Stimulated activated naive CD8-positive, alpha-beta T cell treated with anti-CD3 and anti-CD28 coated beads, Interleukin-15, Interleukin-2, amounts not matched to agents 100 ng/mL and 50 ng/mL, for 24 hours (primary cell): ENCODE results near the gene SEC16B.

Experiments used
- H3K27ac Mint-ChIP-seq: one replicate; pipeline ENCODE4 v1.8.0; 2021; ENCODE audit warnings: mild to moderate bottlenecking, mixed read lengths
- H3K27me3 Mint-ChIP-seq: one replicate; pipeline ENCODE4 v1.8.0; 2021; ENCODE audit warnings: mixed read lengths
- H3K36me3 Mint-ChIP-seq: one replicate; pipeline ENCODE4 v1.8.0; 2021; ENCODE audit warnings: low read depth, mixed read lengths
- H3K4me1 Mint-ChIP-seq: one replicate; pipeline ENCODE4 v1.8.0; 2021; ENCODE audit warnings: low read depth, mixed read lengths
- H3K4me3 Mint-ChIP-seq: one replicate; pipeline ENCODE4 v1.8.0; 2021; ENCODE audit warnings: mild to moderate bottlenecking, mixed read lengths
- H3K9me3 Mint-ChIP-seq: one replicate; pipeline ENCODE4 v1.8.0; 2021; ENCODE audit warnings: mixed read lengths

Gene SEC16B

GRCh38 chr1:177984761-177985160 is 14.9 kb upstream of the SEC16B start:
- Mint-ChIP-seq H3K36me3 (no peaks in the 10 kb centered on the region), H3K4me1 (no peaks in the 10 kb centered on the region), H3K27me3 (no peaks in the 10 kb centered on the region), H3K4me3 (no peak overlapping the region), H3K9me3 (peaks cover 9% of the 10 kb centered on the region), H3K27ac (no peak overlapping the region)

- H3K27ac Mint-ChIP-seq: no peak overlapping the region
- H3K4me3 Mint-ChIP-seq: no peak overlapping the region
- peaks cover 4% of the 10 kb centered on the region for H3K9me3 Mint-ChIP-seq
Measured at GRCh38 chr1:177984136-177984525, 14.3 kb upstream of the SEC16B start.

GRCh38 chr1:177983482-177984135 is 13.8 kb upstream of the SEC16B start:
- no peaks in the 10 kb centered on the region for H3K9me3 Mint-ChIP-seq
- H3K36me3 Mint-ChIP-seq: no peaks in the 10 kb centered on the region
- no peaks in the 10 kb centered on the region for H3K4me1 Mint-ChIP-seq
- no peak overlapping the region for H3K27ac Mint-ChIP-seq
- H3K4me3 Mint-ChIP-seq: no peak overlapping the region
- H3K27me3 Mint-ChIP-seq: no peaks in the 10 kb centered on the region

More at GRCh38 chr1:177984136-177984525, 14.3 kb upstream of the SEC16B start:
- no peaks in the 10 kb centered on the region for H3K27me3 Mint-ChIP-seq
- H3K4me1 Mint-ChIP-seq: no peaks in the 10 kb centered on the region
- no peaks in the 10 kb centered on the region for H3K36me3 Mint-ChIP-seq

GRCh38 chr1:177983077-177983476 is 13.2 kb upstream of the SEC16B start:
- Mint-ChIP-seq H3K4me1 (no peaks in the 10 kb centered on the region), H3K9me3 (no peaks in the 10 kb centered on the region), H3K36me3 (no peaks in the 10 kb centered on the region), H3K27me3 (no peaks in the 10 kb centered on the region), H3K4me3 (no peak overlapping the region), H3K27ac (no peak overlapping the region)

GRCh38 chr1:177981200-177981599 is 11.3 kb upstream of the SEC16B start:
- no peak overlapping the region for H3K4me3 Mint-ChIP-seq
- no peaks in the 10 kb centered on the region for H3K4me1 Mint-ChIP-seq
- no peaks in the 10 kb centered on the region for H3K9me3 Mint-ChIP-seq
- H3K27me3 Mint-ChIP-seq: no peaks in the 10 kb centered on the region
- H3K27ac Mint-ChIP-seq: no peak overlapping the region
- H3K36me3 Mint-ChIP-seq: no peaks in the 10 kb centered on the region

GRCh38 chr1:177979272-177979671 is 9.4 kb upstream of the SEC16B start:
- Mint-ChIP-seq H3K36me3 (no peaks in the 10 kb centered on the region), H3K9me3 (no peaks in the 10 kb centered on the region), H3K27me3 (no peaks in the 10 kb centered on the region), H3K4me3 (no peak overlapping the region), H3K4me1 (no peaks in the 10 kb centered on the region), H3K27ac (no peak overlapping the region)

GRCh38 chr1:177978530-177978929 is 8.7 kb upstream of the SEC16B start:
- Mint-ChIP-seq H3K36me3 (no peaks in the 10 kb centered on the region), H3K9me3 (no peaks in the 10 kb centered on the region), H3K27ac (no peak overlapping the region)

GRCh38 chr1:177977141-177977540 is 7.3 kb upstream of the SEC16B start:
- Mint-ChIP-seq H3K4me1 (no peaks in the 10 kb centered on the region), H3K36me3 (no peaks in the 10 kb centered on the region), H3K4me3 (no peak overlapping the region), H3K27me3 (no peaks in the 10 kb centered on the region), H3K27ac (no peak overlapping the region), H3K9me3 (no peaks in the 10 kb centered on the region)

More at GRCh38 chr1:177978530-177978929, 8.7 kb upstream of the SEC16B start:
- no peaks in the 10 kb centered on the region for H3K4me1 Mint-ChIP-seq
- H3K4me3 Mint-ChIP-seq: no peak overlapping the region
- no peaks in the 10 kb centered on the region for H3K27me3 Mint-ChIP-seq

GRCh38 chr1:177976596-177976995 is 6.7 kb upstream of the SEC16B start:
- Mint-ChIP-seq H3K9me3 (no peaks in the 10 kb centered on the region), H3K27ac (no peak overlapping the region), H3K4me3 (no peak overlapping the region), H3K36me3 (no peaks in the 10 kb centered on the region), H3K27me3 (no peaks in the 10 kb centered on the region), H3K4me1 (no peaks in the 10 kb centered on the region)

- no peak overlapping the region for H3K27ac Mint-ChIP-seq
- no peaks in the 10 kb centered on the region for H3K36me3 Mint-ChIP-seq
- H3K4me1 Mint-ChIP-seq: no peaks in the 10 kb centered on the region
- no peaks in the 10 kb centered on the region for H3K9me3 Mint-ChIP-seq
- H3K4me3 Mint-ChIP-seq: no peak overlapping the region
- no peaks in the 10 kb centered on the region for H3K27me3 Mint-ChIP-seq
Measured at GRCh38 chr1:177975588-177976495, 6.0 kb upstream of the SEC16B start.

GRCh38 chr1:177973585-177973984 is 3.7 kb upstream of the SEC16B start:
- Mint-ChIP-seq H3K9me3 (peaks cover 3% of the 10 kb centered on the region), H3K4me1 (no peaks in the 10 kb centered on the region), H3K27me3 (no peaks in the 10 kb centered on the region), H3K27ac (no peak overlapping the region), H3K4me3 (no peak overlapping the region), H3K36me3 (no peaks in the 10 kb centered on the region)

- Mint-ChIP-seq H3K27me3 (no peaks in the 10 kb centered on the region), H3K36me3 (no peaks in the 10 kb centered on the region), H3K4me3 (no peak overlapping the region), H3K27ac (no peak overlapping the region), H3K9me3 (peaks cover 6% of the 10 kb centered on the region), H3K4me1 (no peaks in the 10 kb centered on the region)
Measured at GRCh38 chr1:177969109-177969508, 749 bp downstream of the SEC16B start.

- H3K4me3 Mint-ChIP-seq: no peak overlapping the region
- H3K4me1 Mint-ChIP-seq: no peaks in the 10 kb centered on the region
- H3K27ac Mint-ChIP-seq: no peak overlapping the region
- H3K27me3 Mint-ChIP-seq: no peaks in the 10 kb centered on the region
- H3K36me3 Mint-ChIP-seq: no peaks in the 10 kb centered on the region
- H3K9me3 Mint-ChIP-seq: peaks cover 6% of the 10 kb centered on the region
Measured at GRCh38 chr1:177966199-177966598, 3.7 kb downstream of the SEC16B start.

GRCh38 chr1:177965293-177965692 is 4.6 kb downstream of the SEC16B start:
- no peak overlapping the region for H3K4me3 Mint-ChIP-seq
- peaks cover 6% of the 10 kb centered on the region for H3K9me3 Mint-ChIP-seq
- H3K4me1 Mint-ChIP-seq: no peaks in the 10 kb centered on the region
- no peaks in the 10 kb centered on the region for H3K27me3 Mint-ChIP-seq
- H3K27ac Mint-ChIP-seq: no peak overlapping the region
- H3K36me3 Mint-ChIP-seq: no peaks in the 10 kb centered on the region

- Mint-ChIP-seq H3K4me3 (no peak overlapping the region), H3K4me1 (no peaks in the 10 kb centered on the region), H3K9me3 (peaks cover 2% of the 10 kb centered on the region), H3K27me3 (no peaks in the 10 kb centered on the region), H3K27ac (no peak overlapping the region), H3K36me3 (no peaks in the 10 kb centered on the region)
Measured at GRCh38 chr1:177964336-177964735, 5.5 kb downstream of the SEC16B start.
